IMR-90 (cell line): ENCODE results near the gene SLC35F6. TPM values are rescaled to one million over a fixed set of nuclear protein-coding genes. Genes with fewer than 3 reads are reported as not detected.

Experiments used
- ATAC-seq: fragments of 200-7000 bp; cut with Tn5 transposase; 2 replicates; pipeline ENCODE4 v1.9.1; 2020; ENCODE audit warnings: low read depth, mild to moderate bottlenecking, moderate library complexity
- BruUV-seq: library from RNA; stranded (reverse); fragments of 400-500 nt; replicated peaks from 2 replicates; lab custom pipeline; 2021; lab: Mats Ljungman, UMichigan
- CTCF ChIA-PET: fragments of 300-600 bp; formaldehyde crosslinking; extraction: SDS; loops from one replicate; lab custom pipeline; 2021; ENCODE audit warnings: antibody characterized with exemption; lab: Yijun Ruan, JAX
- POLR2A ChIA-PET: fragments of 300-600 bp; sonication (Branson Sonifier 250); formaldehyde crosslinking; loops from one replicate; lab custom pipeline; 2022; ENCODE audit warnings: antibody characterized with exemption; ENCODE audit not compliant: unreplicated experiment; lab: Charles Lee
- DNase-seq: peaks from one replicate; pipeline ENCODE4 v3.0.0; 2013
- H2AFZ ChIP-seq: replicated peaks from 2 replicates; pipeline ENCODE3; 2013; ENCODE audit warnings: low read length, mild to moderate bottlenecking; ENCODE audit not compliant: poor library complexity
- H2AK5ac ChIP-seq: 2 replicates; pipeline ENCODE4 v1.6.1; 2013; ENCODE audit warnings: low read depth, low read length, inconsistent platforms
- H2AK9ac ChIP-seq: replicated peaks from 2 replicates; pipeline ENCODE3; 2013; ENCODE audit warnings: mild to moderate bottlenecking, low read depth, low read length, moderate library complexity; ENCODE audit not compliant: poor library complexity
- H2BK120ac ChIP-seq: 2 replicates; pipeline ENCODE4 v1.6.1; 2013; ENCODE audit warnings: low read depth, low read length, inconsistent platforms
- H2BK15ac ChIP-seq: 3 replicates; pipeline ENCODE4 v1.6.1; 2013; ENCODE audit warnings: low read depth, low read length, inconsistent platforms
- H2BK20ac ChIP-seq: 2 replicates; pipeline ENCODE4 v1.6.1; 2013; ENCODE audit warnings: low read depth, mild to moderate bottlenecking, inconsistent platforms, low read length, moderate library complexity
- H2BK5ac ChIP-seq: 2 replicates; pipeline ENCODE4 v1.6.1; 2013; ENCODE audit warnings: mild to moderate bottlenecking, low read depth, low read length, inconsistent platforms; ENCODE audit not compliant: poor library complexity, severe bottlenecking
- H3K14ac ChIP-seq: replicated peaks from 2 replicates; pipeline ENCODE4 v1.6.1; 2013; ENCODE audit warnings: low read depth, low read length, inconsistent platforms
- H3K18ac ChIP-seq: 2 replicates; pipeline ENCODE4 v1.6.1; 2013; ENCODE audit warnings: low read depth, low read length, control low read depth
- H3K23ac ChIP-seq: 2 replicates; pipeline ENCODE4 v1.6.1; 2013; ENCODE audit warnings: low read depth, low read length, inconsistent platforms
- H3K27ac ChIP-seq: 2 replicates; pipeline ENCODE4 v1.5.1; 2013; ENCODE audit warnings: mild to moderate bottlenecking, control low read depth, low read length; ENCODE audit not compliant: insufficient read depth
- H3K27me3 ChIP-seq: 2 replicates; pipeline ENCODE4 v1.6.1; 2013; ENCODE audit warnings: low read length; ENCODE audit not compliant: control insufficient read depth, insufficient read depth
- H3K36me3 ChIP-seq: 2 replicates; pipeline ENCODE4 v1.6.1; 2013; ENCODE audit warnings: low read length, mixed read lengths; ENCODE audit not compliant: control insufficient read depth, insufficient read depth
- H3K4ac ChIP-seq: 2 replicates; pipeline ENCODE4 v1.6.1; 2013; ENCODE audit warnings: low read depth, low read length, inconsistent platforms
- H3K4me1 ChIP-seq: 2 replicates; pipeline ENCODE4 v1.6.1; 2013; ENCODE audit warnings: low read length, mixed read lengths; ENCODE audit not compliant: control insufficient read depth, insufficient read depth
- H3K4me2 ChIP-seq: 2 replicates; pipeline ENCODE4 v1.6.1; 2013; ENCODE audit warnings: low read depth, mild to moderate bottlenecking, control low read depth, low read length, moderate library complexity
- H3K4me3 ChIP-seq: 2 replicates; pipeline ENCODE4 v1.5.1; 2013; ENCODE audit warnings: low read depth, mild to moderate bottlenecking, control low read depth, low read length, moderate library complexity; ENCODE audit not compliant: insufficient read depth
- H3K56ac ChIP-seq: 2 replicates; pipeline ENCODE4 v1.6.1; 2013; ENCODE audit warnings: low read length, inconsistent platforms; ENCODE audit not compliant: insufficient read depth; ENCODE audit errors: extremely low read depth
- H3K79me1 ChIP-seq, 2 experiments: 2 replicates each; pipeline ENCODE4 v1.6.1; 2013; ENCODE audit warnings: low read length in 2 of 2, inconsistent platforms in 1 of 2, low read depth in 1 of 2
- H3K9ac ChIP-seq: 2 replicates; pipeline ENCODE4 v1.6.1; 2013; ENCODE audit warnings: low read depth, low read length, control low read depth
- H3K9me1 ChIP-seq: 2 replicates; pipeline ENCODE4 v1.6.1; 2013; ENCODE audit warnings: low read length, inconsistent platforms; ENCODE audit not compliant: insufficient read depth
- H3K9me3 ChIP-seq: 2 replicates; pipeline ENCODE4 v1.6.1; 2013; ENCODE audit warnings: low read length; ENCODE audit not compliant: control insufficient read depth, insufficient read depth
- H4K20me1 ChIP-seq: 2 replicates; pipeline ENCODE4 v1.6.1; 2013; ENCODE audit warnings: low read length, inconsistent platforms; ENCODE audit not compliant: insufficient read depth
- H4K5ac ChIP-seq: 2 replicates; pipeline ENCODE4 v1.6.1; 2013; ENCODE audit warnings: mild to moderate bottlenecking, low read depth, low read length, control low read depth
- H4K8ac ChIP-seq, 2 experiments: 2 replicates each; pipeline ENCODE4 v1.6.1; 2013; ENCODE audit warnings: low read depth in 2 of 2, low read length in 2 of 2, control low read depth in 1 of 2, inconsistent platforms in 1 of 2
- H4K91ac ChIP-seq: 2 replicates; pipeline ENCODE4 v1.6.1; 2013; ENCODE audit warnings: low read depth, low read length, inconsistent platforms; ENCODE audit not compliant: insufficient read depth
- CEBPB ChIP-seq: IDR thresholded peaks from 2 replicates; pipeline ENCODE4 v1.6.1; 2012; ENCODE audit warnings: low read depth, low read length, improper control_type of control experiment
- FOS ChIP-seq: fragments of 150-350 bp; IDR thresholded peaks from 2 replicates; pipeline ENCODE4 v1.6.1; 2016; ENCODE audit warnings: low read depth, low read length
- MAZ ChIP-seq: IDR thresholded peaks from 2 replicates; pipeline ENCODE4 v1.6.1; 2012; ENCODE audit warnings: low read depth, mild to moderate bottlenecking, low read length, improper control_type of control experiment, moderate library complexity, borderline replicate concordance
- NFE2L2 ChIP-seq: fragments of 150-350 bp; IDR thresholded peaks from 2 replicates; pipeline ENCODE4 v1.6.1; 2016; ENCODE audit warnings: low read depth, mild to moderate bottlenecking, low read length
- WGBS, 2 experiments: methylation state at CpG; one replicate each; pipeline versions ENCODE4 v1.1.5 to v1.1.7; 2013; ENCODE audit warnings: missing lambda C conversion rate in 2 of 2; ENCODE audit not compliant: insufficient read length in 1 of 2; ENCODE audit errors: extremely low coverage in 2 of 2; 5-methylcytosine and 5-hydroxymethylcytosine counted together
- dilution Hi-C: fragments of 300-500 bp; cut with HindIII; formaldehyde crosslinking; loops from one replicate; pipeline ENCODE4 v1.14.3; 2018; ENCODE audit warnings: low sequenced_read_pairs; ENCODE audit not compliant: unreplicated experiment
- in situ Hi-C: fragments of 300-500 bp; cut with MboI; formaldehyde crosslinking; loops from 3 replicates; pipeline ENCODE4 v1.14.3; 2019; ENCODE audit warnings: low sequenced_read_pairs, inconsistent platforms, mixed read lengths
- intact Hi-C: fragments of 100-400 bp; cut with micrococcal nuclease; formaldehyde crosslinking; loops from 2 replicates; pipeline ENCODE4 v1.10.0; 2022
- polyA plus RNA-seq, 3 experiments: library from polyadenylated mRNA; depleted of rRNA; stranded (reverse); fragments of >200 nt; gene quantifications; 2 replicates each; pipeline ENCODE4 v1.2.3, GENCODE V29; 2012; ENCODE audit warnings: low replicate concordance in 1 of 3
- total RNA-seq: library from RNA; depleted of rRNA; stranded (reverse); fragments of >200 nt; gene quantifications from 2 replicates; pipeline ENCODE4 v1.2.3, GENCODE V29; 2012
- TF ChIP-seq, protein P1 (sequence below): conservative IDR thresholded peaks from 2 replicates; pipeline ENCODE4 v1.5.1; 2012; ENCODE audit warnings: mild to moderate bottlenecking, low read depth, low read length, improper control_type of control experiment

The SLC35F6 gene
- total and polyA plus RNA-seq, 2 of the 4 experiments (the other 2 are of a cell fraction), result 19.1 to 30.6 TPM

- intact Hi-C loops (no loop called here), dilution Hi-C loops (no loop called here), in situ Hi-C loops (no loop called here)
- WGBS, 2 experiments, result no CpG with 5 or more reads among the region's 5 CpGs
- Histone ChIP-seq H3K79me1 (no peaks in the 10 kb centered on the region), H2AFZ (no peak overlapping the region), H3K4me2 (no peak overlapping the region), H4K5ac (no peak overlapping the region), H3K9me1 (no peaks in the 10 kb centered on the region), H3K9me3 (no peaks in the 10 kb centered on the region), H3K4me1 (no peaks in the 10 kb centered on the region), H4K20me1 (no peaks in the 10 kb centered on the region), H2BK120ac (no peak overlapping the region), H3K27ac (no peak overlapping the region), H3K9ac (no peak overlapping the region), H4K91ac (no peak overlapping the region), H2AK5ac (no peak overlapping the region), H3K14ac (no peak overlapping the region), H2BK15ac (no peak overlapping the region), H3K4me3 (no peak overlapping the region), H3K36me3 (no peaks in the 10 kb centered on the region), H2BK20ac (no peak overlapping the region), H4K8ac (no peak overlapping the region), H3K4ac (no peak overlapping the region), H2BK5ac (no peak overlapping the region), H2AK9ac (no peak overlapping the region), H3K23ac (no peak overlapping the region), H3K18ac (no peak overlapping the region), H3K56ac (no peak overlapping the region), H3K27me3 (peaks cover 23% of the 10 kb centered on the region; the same call in 1 of the 2 replicates)
- ChIA-PET POLR2A (no interaction called here), CTCF (interaction anchor here (0.7 to 0.8 kb wide), 2 partner anchors 20 to 56 kb away, joined by 3 read pairs; no protein-coding TSS in a partner anchor)
- DNase-seq, result peak; percentile 96
- BruUV-seq, result no TSS peak
- ATAC-seq, result peak; percentile 93
- TF ChIP-seq, protein P1, sequence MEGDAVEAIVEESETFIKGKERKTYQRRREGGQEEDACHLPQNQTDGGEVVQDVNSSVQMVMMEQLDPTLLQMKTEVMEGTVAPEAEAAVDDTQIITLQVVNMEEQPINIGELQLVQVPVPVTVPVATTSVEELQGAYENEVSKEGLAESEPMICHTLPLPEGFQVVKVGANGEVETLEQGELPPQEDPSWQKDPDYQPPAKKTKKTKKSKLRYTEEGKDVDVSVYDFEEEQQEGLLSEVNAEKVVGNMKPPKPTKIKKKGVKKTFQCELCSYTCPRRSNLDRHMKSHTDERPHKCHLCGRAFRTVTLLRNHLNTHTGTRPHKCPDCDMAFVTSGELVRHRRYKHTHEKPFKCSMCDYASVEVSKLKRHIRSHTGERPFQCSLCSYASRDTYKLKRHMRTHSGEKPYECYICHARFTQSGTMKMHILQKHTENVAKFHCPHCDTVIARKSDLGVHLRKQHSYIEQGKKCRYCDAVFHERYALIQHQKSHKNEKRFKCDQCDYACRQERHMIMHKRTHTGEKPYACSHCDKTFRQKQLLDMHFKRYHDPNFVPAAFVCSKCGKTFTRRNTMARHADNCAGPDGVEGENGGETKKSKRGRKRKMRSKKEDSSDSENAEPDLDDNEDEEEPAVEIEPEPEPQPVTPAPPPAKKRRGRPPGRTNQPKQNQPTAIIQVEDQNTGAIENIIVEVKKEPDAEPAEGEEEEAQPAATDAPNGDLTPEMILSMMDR, result no peak
- TF ChIP-seq MAZ (peak; percentile 13; the same call in 1 of the 2 replicates), CEBPB (0 out of 2 replicates have a peak, but pooled peaks have one; percentile 8), NFE2L2 (peak; percentile 11; the same call in 1 of the 2 replicates), FOS (peak; percentile 37; the same call in 1 of the 2 replicates)
Measured at GRCh38 chr2:26735097-26735496, 29.0 kb upstream of the SLC35F6 start.
